Upper lobe of left lung (tissue), 4 donors: ENCODE data around the gene UNCX.

ENCODE experiments used
- CTCF ChIP-seq, 6 experiments: fragments of 450-650 bp in 4 of 6; fragments of 200-600 bp in 2 of 6; sonication (generic) in 2 of 6; IDR thresholded peaks; one replicate each; pipeline ENCODE4 v1.5.1; 2016 to 2019; ENCODE audit warnings: antibody characterized with exemption in 6 of 6
- POLR2A ChIP-seq, 4 donors: fragments of 450-650 bp; IDR thresholded peaks; one replicate each; pipeline ENCODE4 v1.5.1; 2016 to 2017; ENCODE audit warnings: antibody characterized with exemption in 4 of 4, mild to moderate bottlenecking in 2 of 4

GRCh38 chr7:1248143-1248915 lies 15.7 kb downstream of the UNCX start:
- TF ChIP-seq POLR2A (IDR thresholded peaks at IDR 0.05) = no peak
- no peak for TF ChIP-seq CTCF (IDR thresholded peaks at IDR 0.05)
